ENCODE data around the gene ATP5F1A. TPM values are rescaled to one million over a fixed set of nuclear protein-coding genes. Genes with fewer than 3 reads are reported as not detected.

ATP5F1A gene
- total RNA-seq, 1 donor from 2014 or later: 666 TPM

GRCh38 chr18:46072376-46072867 lies 25.7 kb downstream of the ATP5F1A start:
- H3K4me3 ChIP-seq (ENCODE audit: low read depth, low read length): peak overlapping the region; percentile 78
- FAIRE-seq (no peak), DNase-seq (ENCODE audit: low read depth) (no peak)
- H3K27me3 ChIP-seq (ENCODE audit: control insufficient read depth, insufficient read depth, low read length): no peaks in the 10 kb centered on the region
- TF ChIP-seq CTCF (IDR thresholded peaks at IDR 0.05; ENCODE audit: insufficient read depth, low read length, severe bottlenecking): no peak
- H3K36me3 ChIP-seq (ENCODE audit: control insufficient read depth, insufficient read depth, low read length): no peaks in the 10 kb centered on the region

- peak within 1 kb of the TSS; percentile 78 for H3K4me3 ChIP-seq (ENCODE audit: low read depth, low read length)
- no peak for DNase-seq (ENCODE audit: low read depth)
- H3K36me3 ChIP-seq (ENCODE audit: control insufficient read depth, insufficient read depth, low read length): no peaks in the 10 kb centered on the region
- FAIRE-seq: no peak
- H3K27me3 ChIP-seq (ENCODE audit: control insufficient read depth, insufficient read depth, low read length): no peaks in the 10 kb centered on the region
- TF ChIP-seq CTCF (IDR thresholded peaks at IDR 0.05; ENCODE audit: insufficient read depth, low read length, severe bottlenecking): no peak
These were observed 26.3 kb downstream of the ATP5F1A start, which contains the start of gene PSTPIP2 for GRCh38 chr18:46071653-46072375. Gene PSTPIP2, minus strand, starts transcription at chr18:46072260. Its CDS starts 72 bp downstream, at chr18:46072188.

GRCh38 chr18:46070815-46071652 lies 27.1 kb downstream of the ATP5F1A start:
- no peaks in the 10 kb centered on the region for H3K36me3 ChIP-seq (ENCODE audit: control insufficient read depth, insufficient read depth, low read length)
- no peaks in the 10 kb centered on the region for H3K27me3 ChIP-seq (ENCODE audit: control insufficient read depth, insufficient read depth, low read length)
- no peak for TF ChIP-seq CTCF (IDR thresholded peaks at IDR 0.05; ENCODE audit: insufficient read depth, low read length, severe bottlenecking)
- FAIRE-seq (no peak), DNase-seq (ENCODE audit: low read depth) (no peak)
- peak overlapping the region; percentile 78 for H3K4me3 ChIP-seq (ENCODE audit: low read depth, low read length)

- H3K4me3 ChIP-seq (ENCODE audit: low read depth, low read length): no peak overlapping the region
- FAIRE-seq (no peak), DNase-seq (ENCODE audit: low read depth) (no peak)
- no peaks in the 10 kb centered on the region for H3K36me3 ChIP-seq (ENCODE audit: control insufficient read depth, insufficient read depth, low read length)
- no peak for TF ChIP-seq CTCF (IDR thresholded peaks at IDR 0.05; ENCODE audit: insufficient read depth, low read length, severe bottlenecking)
- H3K27me3 ChIP-seq (ENCODE audit: control insufficient read depth, insufficient read depth, low read length): no peaks in the 10 kb centered on the region
These were observed 27.9 kb downstream of the ATP5F1A start for GRCh38 chr18:46070232-46070631.

GRCh38 chr18:46069524-46069923 lies 28.6 kb downstream of the ATP5F1A start:
- no peak for TF ChIP-seq CTCF (IDR thresholded peaks at IDR 0.05; ENCODE audit: insufficient read depth, low read length, severe bottlenecking)
- DNase-seq (ENCODE audit: low read depth) (peak; percentile 94), FAIRE-seq (no peak)
- Histone ChIP-seq H3K27me3 (ENCODE audit: control insufficient read depth, insufficient read depth, low read length) (no peaks in the 10 kb centered on the region), H3K4me3 (ENCODE audit: low read depth, low read length) (no peak overlapping the region), H3K36me3 (ENCODE audit: control insufficient read depth, insufficient read depth, low read length) (no peaks in the 10 kb centered on the region)

Measured in bronchial epithelial cell (primary cell).